Measurements from ENCODE around the gene MAP2K4. TPM values are rescaled to one million over a fixed set of nuclear protein-coding genes. Genes with fewer than 3 reads are reported as not detected.

Gene MAP2K4
- total RNA-seq, 2 donors from 2014 or later = 49.0 to 54.6 TPM

DNA sequence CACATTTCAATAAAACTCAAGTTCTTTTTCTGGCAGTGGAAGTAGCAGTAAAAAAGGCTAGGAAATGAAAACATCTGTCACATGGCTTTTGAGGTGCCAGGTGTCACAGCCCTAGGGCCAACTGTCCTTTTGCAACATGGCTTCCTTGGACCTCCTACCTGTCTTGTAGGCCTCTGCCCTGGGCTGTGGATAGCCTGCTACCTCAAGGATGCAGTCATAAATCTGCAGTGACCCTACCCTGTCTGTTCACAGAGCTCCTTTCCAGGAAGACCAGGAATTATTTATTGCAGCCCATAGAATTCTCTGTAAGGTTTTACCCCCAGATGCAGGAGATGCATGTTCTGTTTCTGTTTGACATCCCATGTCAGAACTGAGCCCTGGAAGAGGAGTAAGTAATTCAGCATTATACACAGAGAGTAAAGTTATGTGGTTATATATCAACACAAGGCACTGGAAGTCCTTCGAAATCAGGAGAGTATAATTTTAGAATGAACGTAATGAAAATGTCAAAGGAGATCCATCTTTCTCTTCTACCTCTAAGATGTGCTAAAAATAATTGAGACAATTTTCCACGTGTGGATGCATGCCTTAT is 172.6 kb downstream of the MAP2K4 start:
- TF ChIP-seq, protein P1, sequence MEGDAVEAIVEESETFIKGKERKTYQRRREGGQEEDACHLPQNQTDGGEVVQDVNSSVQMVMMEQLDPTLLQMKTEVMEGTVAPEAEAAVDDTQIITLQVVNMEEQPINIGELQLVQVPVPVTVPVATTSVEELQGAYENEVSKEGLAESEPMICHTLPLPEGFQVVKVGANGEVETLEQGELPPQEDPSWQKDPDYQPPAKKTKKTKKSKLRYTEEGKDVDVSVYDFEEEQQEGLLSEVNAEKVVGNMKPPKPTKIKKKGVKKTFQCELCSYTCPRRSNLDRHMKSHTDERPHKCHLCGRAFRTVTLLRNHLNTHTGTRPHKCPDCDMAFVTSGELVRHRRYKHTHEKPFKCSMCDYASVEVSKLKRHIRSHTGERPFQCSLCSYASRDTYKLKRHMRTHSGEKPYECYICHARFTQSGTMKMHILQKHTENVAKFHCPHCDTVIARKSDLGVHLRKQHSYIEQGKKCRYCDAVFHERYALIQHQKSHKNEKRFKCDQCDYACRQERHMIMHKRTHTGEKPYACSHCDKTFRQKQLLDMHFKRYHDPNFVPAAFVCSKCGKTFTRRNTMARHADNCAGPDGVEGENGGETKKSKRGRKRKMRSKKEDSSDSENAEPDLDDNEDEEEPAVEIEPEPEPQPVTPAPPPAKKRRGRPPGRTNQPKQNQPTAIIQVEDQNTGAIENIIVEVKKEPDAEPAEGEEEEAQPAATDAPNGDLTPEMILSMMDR (conservative IDR thresholded peaks at IDR 0.05) = no peak
- Histone ChIP-seq H3K27ac (ENCODE audit: low read depth, low read length) (no peak overlapping the region), H3K4me1 (ENCODE audit: control insufficient read depth, insufficient read depth, low read length) (no peaks in the 10 kb centered on the region), H3K9me3 (ENCODE audit: control insufficient read depth, low read length) (peaks cover 16% of the 10 kb centered on the region), H3K36me3 (ENCODE audit: control insufficient read depth, insufficient read depth, low read length) (no peaks in the 10 kb centered on the region), H3K27me3 (ENCODE audit: control insufficient read depth, insufficient read depth, low read length, poor library complexity, severe bottlenecking) (no peaks in the 10 kb centered on the region), H3K9ac (ENCODE audit: extremely low read depth, low read length, poor library complexity, severe bottlenecking) (no peak overlapping the region), H3K4me3 (ENCODE audit: low read length) (no peak overlapping the region)
- no peaks in the 10 kb centered on the region for H3K36me3 Mint-ChIP-seq (ENCODE audit: low read depth)
- peaks cover 7% of the 10 kb centered on the region for H3K9me3 Mint-ChIP-seq
- no peaks in the 10 kb centered on the region for H3K4me1 Mint-ChIP-seq
- DNase-seq = no peak
- H3K27me3 Mint-ChIP-seq (ENCODE audit: insufficient read depth) = no peaks in the 10 kb centered on the region
- no peak overlapping the region for H3K4me3 Mint-ChIP-seq
- WGBS, 2 experiments (ENCODE audit: insufficient coverage in 1 of 2, insufficient read length in 1 of 2) = 85 to 100% methylated on average over 1 to 3 of the region's 3 CpGs
- no peak overlapping the region for H3K27ac Mint-ChIP-seq

Small RNAs within 50 kb of the gene (microRNA-seq; reads per million reads assigned to microRNA genes)
- gene MIR744 (ENCODE audit: borderline microRNAs expressed) = 403 reads per million, percentile 89 among the genes with 10 or more reads in this experiment

Other genes starting within 250 kb of the MAP2K4 start
- 10 to 100 TPM; 10.4 to 16.3 TPM for gene ZNF18, start 23.4 kb upstream of the MAP2K4 start, total RNA-seq